ENCODE measurements around the gene PTPN6.

The PTPN6 gene

GRCh38 chr12:7001921-7002591 is 50.9 kb downstream of the PTPN6 start:
- DNase-seq (ENCODE audit: low read depth in 2 of 3, low spot score in 2 of 3): no peak

DNA sequence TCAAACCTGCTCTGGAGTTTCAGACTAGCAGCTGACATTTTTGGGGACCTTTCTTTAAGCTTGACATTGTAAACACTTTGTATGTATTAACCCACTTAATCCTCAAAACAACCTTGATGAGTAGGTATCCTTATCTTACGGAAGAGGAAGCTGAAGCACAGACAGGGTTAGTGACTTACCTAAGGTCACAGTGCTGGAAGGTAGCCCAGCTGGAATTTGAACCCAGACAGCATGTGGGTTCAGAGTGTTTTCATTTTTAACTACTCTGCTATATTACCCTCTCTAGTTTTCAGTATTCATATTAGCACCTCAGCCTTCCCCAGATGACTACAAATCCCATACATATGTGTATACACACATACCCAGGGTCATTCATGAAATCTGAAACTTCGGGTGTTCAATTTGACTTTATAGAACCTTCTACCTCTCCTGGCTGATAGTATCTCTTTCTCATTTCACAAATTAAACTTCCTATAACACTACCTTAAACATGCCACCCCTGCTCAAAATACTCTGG is 53.2 kb downstream of the PTPN6 start:
- DNase-seq (ENCODE audit: low read depth in 2 of 3, low spot score in 2 of 3): no peak

- no peak for DNase-seq (ENCODE audit: low read depth in 2 of 3, low spot score in 2 of 3)
Measured at GRCh38 chr12:7004840-7005239, 53.7 kb downstream of the PTPN6 start.

- no peak for DNase-seq (ENCODE audit: low read depth in 2 of 3, low spot score in 2 of 3)
Measured at GRCh38 chr12:7005311-7005710, 54.2 kb downstream of the PTPN6 start.

DNA sequence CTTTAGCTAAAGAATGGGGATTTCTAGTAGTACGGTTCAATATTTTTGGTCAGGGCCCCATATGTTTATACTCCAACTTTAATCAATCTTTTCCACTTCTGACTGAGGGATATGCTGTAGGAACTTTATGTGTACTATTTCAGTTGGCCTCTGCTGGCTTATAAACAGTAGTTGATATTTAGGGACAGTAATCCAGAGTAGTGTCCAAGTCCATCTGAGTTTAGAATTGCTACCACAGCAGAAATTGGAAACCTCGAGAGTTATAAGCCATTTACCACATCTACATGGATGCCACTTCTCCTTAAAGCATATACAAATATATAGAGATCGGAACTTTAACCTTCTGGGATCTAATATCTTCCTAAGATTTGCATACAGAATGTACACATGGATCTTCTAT is 55.5 kb downstream of the PTPN6 start:
- no peak for DNase-seq (ENCODE audit: low read depth in 2 of 3, low spot score in 2 of 3)

DNA sequence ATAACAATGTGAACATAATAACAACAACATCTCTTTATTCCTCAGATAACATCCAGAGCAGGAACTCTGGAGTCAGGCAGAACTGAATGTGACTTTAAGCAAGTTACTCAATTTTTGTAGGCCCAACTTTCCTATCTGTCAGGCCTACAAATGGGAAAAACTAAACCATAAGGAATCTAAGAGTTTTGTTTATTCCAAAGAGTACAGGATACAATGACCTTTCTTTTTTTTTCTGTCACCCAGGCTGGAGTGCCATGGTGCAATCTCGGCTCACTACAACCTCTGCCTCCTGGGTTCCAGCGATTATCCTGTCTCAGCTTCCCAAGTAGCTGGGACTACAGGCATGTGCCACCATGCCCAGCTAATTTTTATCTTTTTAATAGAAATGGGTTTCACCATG is 57.7 kb downstream of the PTPN6 start:
- DNase-seq (ENCODE audit: low read depth in 2 of 3, low spot score in 2 of 3): no peak

GRCh38 chr12:7009512-7009911 is 58.4 kb downstream of the PTPN6 start:
- DNase-seq (ENCODE audit: low read depth in 2 of 3, low spot score in 2 of 3): no peak
